ENCODE data around the gene PHACTR2.

GRCh38 chr6:143734641-143735063 lies 56.9 kb downstream of the PHACTR2 start:
- TF ChIP-seq, protein P1, sequence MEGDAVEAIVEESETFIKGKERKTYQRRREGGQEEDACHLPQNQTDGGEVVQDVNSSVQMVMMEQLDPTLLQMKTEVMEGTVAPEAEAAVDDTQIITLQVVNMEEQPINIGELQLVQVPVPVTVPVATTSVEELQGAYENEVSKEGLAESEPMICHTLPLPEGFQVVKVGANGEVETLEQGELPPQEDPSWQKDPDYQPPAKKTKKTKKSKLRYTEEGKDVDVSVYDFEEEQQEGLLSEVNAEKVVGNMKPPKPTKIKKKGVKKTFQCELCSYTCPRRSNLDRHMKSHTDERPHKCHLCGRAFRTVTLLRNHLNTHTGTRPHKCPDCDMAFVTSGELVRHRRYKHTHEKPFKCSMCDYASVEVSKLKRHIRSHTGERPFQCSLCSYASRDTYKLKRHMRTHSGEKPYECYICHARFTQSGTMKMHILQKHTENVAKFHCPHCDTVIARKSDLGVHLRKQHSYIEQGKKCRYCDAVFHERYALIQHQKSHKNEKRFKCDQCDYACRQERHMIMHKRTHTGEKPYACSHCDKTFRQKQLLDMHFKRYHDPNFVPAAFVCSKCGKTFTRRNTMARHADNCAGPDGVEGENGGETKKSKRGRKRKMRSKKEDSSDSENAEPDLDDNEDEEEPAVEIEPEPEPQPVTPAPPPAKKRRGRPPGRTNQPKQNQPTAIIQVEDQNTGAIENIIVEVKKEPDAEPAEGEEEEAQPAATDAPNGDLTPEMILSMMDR (IDR thresholded peaks at IDR 0.05; ENCODE audit: insufficient read depth, low read length) = no peak
- TF ChIP-seq GABPA (IDR thresholded peaks at IDR 0.05; ENCODE audit: low read depth) (no peak), REST (IDR thresholded peaks at IDR 0.05; ENCODE audit: insufficient replicate concordance, low read depth) (no peak)

Data from HL-60 (cell line).